ENCODE results near the gene CRNKL1. TPM values are rescaled to one million over a fixed set of nuclear protein-coding genes. Genes with fewer than 3 reads are reported as not detected.

Gene CRNKL1
- total and polyA plus RNA-seq, 2 of the 4 experiments (the other 2 are of a cell fraction), result 7.4 to 20.1 TPM

DNA sequence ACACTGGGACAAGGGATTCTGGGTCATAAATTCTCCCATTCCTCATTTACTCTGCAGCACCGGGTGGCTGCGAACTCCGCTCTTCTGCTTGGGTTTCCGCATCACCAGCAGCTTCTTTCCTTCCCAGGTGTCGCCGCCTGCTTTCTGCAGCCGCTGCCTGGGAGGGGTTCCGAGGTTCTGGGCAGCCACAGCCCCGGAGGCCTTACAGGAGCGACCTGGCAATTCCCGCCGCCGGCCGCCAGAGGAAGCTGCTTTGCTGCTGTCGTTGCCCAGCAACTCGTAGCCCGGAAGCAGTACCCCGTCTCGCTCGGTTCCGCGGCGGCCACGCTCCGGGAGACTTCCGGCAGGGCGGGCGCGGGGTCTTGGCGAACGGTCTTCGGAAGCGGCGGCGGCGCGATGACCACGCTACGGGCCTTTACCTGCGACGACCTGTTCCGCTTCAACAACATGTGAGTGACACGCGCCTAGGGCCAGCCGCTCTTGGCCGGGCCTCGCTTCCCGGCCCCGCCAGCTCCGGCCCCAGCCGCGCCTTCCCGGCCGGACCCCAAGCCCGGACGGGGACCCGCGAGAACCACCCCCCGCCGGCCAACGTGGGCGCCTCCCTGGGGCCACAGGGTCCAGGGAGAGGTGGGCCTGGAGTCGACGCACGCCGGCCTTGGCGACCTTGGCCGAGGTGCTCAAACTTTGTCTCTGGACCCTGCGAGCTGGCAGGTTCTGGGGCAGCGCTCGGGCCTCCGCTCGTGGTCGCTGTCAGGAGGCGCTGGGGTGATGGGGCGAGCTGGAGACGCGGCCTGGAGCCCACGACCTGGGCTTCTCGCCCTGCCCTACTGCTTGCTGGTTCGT is 35.0 kb downstream of the CRNKL1 start, which contains the start of gene NAA20:
Gene NAA20 (plus strand): TSS at position 362 of the 843 bp plus-strand sequence. CDS start 35 bp downstream, at position 397.
- dilution Hi-C loops (cut with HindIII; ENCODE audit: low sequenced_read_pairs, unreplicated experiment), result no loop called here
- 0% methylated on average over 45 of the region's 81 CpGs; no CpG with 5 or more reads in 1 of the 2 experiments for WGBS, 2 experiments (ENCODE audit: extremely low coverage in 2 of 2, insufficient read length in 1 of 2)
- CTCF ChIA-PET, result interaction anchor here (0.6 to 1.0 kb wide), 2 partner anchors 131 to 1184 kb away, joined by 3 to 8 read pairs; no protein-coding TSS in a partner anchor
- no peak for TF ChIP-seq CEBPB (IDR thresholded peaks at IDR 0.05; ENCODE audit: low read depth, low read length)
- TF ChIP-seq CHD1 (IDR thresholded peaks at IDR 0.05; ENCODE audit: low read depth, low read length), result no peak
- no peak for TF ChIP-seq MAFK (IDR thresholded peaks at IDR 0.05; ENCODE audit: low read depth, low read length)
- no peak for TF ChIP-seq POLR2A (IDR thresholded peaks at IDR 0.05; ENCODE audit: low read depth, low read length)
- TF ChIP-seq CTCF (conservative IDR thresholded peaks at IDR 0.05; ENCODE audit: low read depth, low read length), result peak; percentile 76
- peak; percentile 47 for TF ChIP-seq SMC3 (IDR thresholded peaks at IDR 0.05; ENCODE audit: low read depth, low read length)
- TF ChIP-seq RFX5 (IDR thresholded peaks at IDR 0.05; ENCODE audit: low read depth, low read length), result no peak
- TF ChIP-seq USF2 (IDR thresholded peaks at IDR 0.05; ENCODE audit: low read depth, low read length), result 0 out of 2 replicates have a peak, but pooled peaks have one; percentile 7
- peak; percentile 92; the same call in 1 of the 2 replicates for TF ChIP-seq MXI1 (IDR thresholded peaks at IDR 0.05; ENCODE audit: borderline replicate concordance, low read depth, low read length)
- TF ChIP-seq, protein P1, sequence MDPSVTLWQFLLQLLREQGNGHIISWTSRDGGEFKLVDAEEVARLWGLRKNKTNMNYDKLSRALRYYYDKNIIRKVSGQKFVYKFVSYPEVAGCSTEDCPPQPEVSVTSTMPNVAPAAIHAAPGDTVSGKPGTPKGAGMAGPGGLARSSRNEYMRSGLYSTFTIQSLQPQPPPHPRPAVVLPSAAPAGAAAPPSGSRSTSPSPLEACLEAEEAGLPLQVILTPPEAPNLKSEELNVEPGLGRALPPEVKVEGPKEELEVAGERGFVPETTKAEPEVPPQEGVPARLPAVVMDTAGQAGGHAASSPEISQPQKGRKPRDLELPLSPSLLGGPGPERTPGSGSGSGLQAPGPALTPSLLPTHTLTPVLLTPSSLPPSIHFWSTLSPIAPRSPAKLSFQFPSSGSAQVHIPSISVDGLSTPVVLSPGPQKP (IDR thresholded peaks at IDR 0.05; ENCODE audit: borderline replicate concordance, low read depth, low read length), result no peak
- TF ChIP-seq RAD21 (IDR thresholded peaks at IDR 0.05; ENCODE audit: low read length), result peak; percentile 52
- TF ChIP-seq RCOR1 (IDR thresholded peaks at IDR 0.05; ENCODE audit: insufficient replicate concordance, low read length), result no peak
- TF ChIP-seq BHLHE40 (IDR thresholded peaks at IDR 0.05; ENCODE audit: low read depth, low read length), result no peak

More for the DNA sequence above, 35.0 kb downstream of the CRNKL1 start, which contains the start of gene NAA20:
- Histone ChIP-seq H3K4ac (ENCODE audit: low read depth, low read length) (peak within 1 kb of the TSS; percentile 79), H3K27ac (ENCODE audit: insufficient read depth, low read length) (peak within 1 kb of the TSS; percentile 58), H4K5ac (ENCODE audit: low read depth, low read length) (peak within 1 kb of the TSS; percentile 74), H2BK15ac (ENCODE audit: low read depth, low read length) (peak within 1 kb of the TSS; percentile 83; the same call in 1 of the 3 replicates), H3K56ac (ENCODE audit: extremely low read depth, insufficient read depth, low read length) (peak within 1 kb of the TSS; percentile 29; the same call in 1 of the 2 replicates), H3K18ac (ENCODE audit: low read depth, low read length) (no peak within 1 kb of the TSS), H4K8ac (ENCODE audit: low read depth in 2 of 2, low read length in 2 of 2) (peak within 1 kb of the TSS; percentile 66 to 91), H3K4me3 (ENCODE audit: insufficient read depth, low read depth, low read length) (peak within 1 kb of the TSS; percentile 86), H3K23ac (ENCODE audit: low read depth, low read length) (0 out of 2 replicates have a peak within 1 kb of the TSS, but pooled peaks have one; percentile 41), H3K4me1 (ENCODE audit: control insufficient read depth, insufficient read depth, low read length) (peaks cover 14% of the 10 kb centered on the region), H3K4me2 (ENCODE audit: low read depth, low read length) (peak within 1 kb of the TSS; percentile 100), H2AK5ac (ENCODE audit: low read depth, low read length) (peak within 1 kb of the TSS; percentile 49; the same call in 1 of the 2 replicates), H3K36me3 (ENCODE audit: control insufficient read depth, insufficient read depth, low read length) (peaks cover 3% of the 10 kb centered on the region; the same call in 1 of the 2 replicates), H2BK5ac (ENCODE audit: low read depth, low read length, poor library complexity, severe bottlenecking) (peak within 1 kb of the TSS; percentile 34), H4K91ac (ENCODE audit: insufficient read depth, low read depth, low read length) (peak within 1 kb of the TSS; percentile 50), H3K9ac (ENCODE audit: low read depth, low read length) (peak within 1 kb of the TSS; percentile 88), H3K9me1 (ENCODE audit: insufficient read depth, low read length) (peaks cover 16% of the 10 kb centered on the region), H3K79me1 (ENCODE audit: low read depth in 1 of 2, low read length in 2 of 2) (peaks cover 21 to 41% of the 10 kb centered on the region in 2 experiments), H2BK20ac (ENCODE audit: low read depth, low read length) (peak within 1 kb of the TSS; percentile 26; the same call in 1 of the 2 replicates), H4K20me1 (ENCODE audit: insufficient read depth, low read length) (peaks cover 13% of the 10 kb centered on the region), H2AFZ (replicated peaks; ENCODE audit: low read length, poor library complexity) (peak within 1 kb of the TSS; percentile 97), H3K14ac (replicated peaks; ENCODE audit: low read depth, low read length) (peak within 1 kb of the TSS; percentile 72), H3K27me3 (ENCODE audit: control insufficient read depth, insufficient read depth, low read length) (no peaks in the 10 kb centered on the region), H2AK9ac (replicated peaks; ENCODE audit: low read depth, low read length, poor library complexity) (peak within 1 kb of the TSS; percentile 96), H3K9me3 (ENCODE audit: control insufficient read depth, insufficient read depth, low read length) (no peaks in the 10 kb centered on the region), H2BK120ac (ENCODE audit: low read depth, low read length) (peak within 1 kb of the TSS; percentile 66; the same call in 1 of the 2 replicates)
- ATAC-seq (ENCODE audit: low read depth), result peak; percentile 98
- peak; percentile 90 for DNase-seq
- intact Hi-C loops (cut with micrococcal nuclease), result no loop called here
- POLR2A ChIA-PET (ENCODE audit: unreplicated experiment), result interaction anchor here (1.1 kb wide), 1 partner anchor 42 kb away, joined by 5 read pairs; no protein-coding TSS in a partner anchor
- in situ Hi-C loops (cut with MboI; ENCODE audit: low sequenced_read_pairs), result no loop called here
- BruUV-seq (replicated peaks), result no TSS peak
